ENCODE results near the gene KCNIP1.

GRCh38 chr5:170746075-170746960 is 242.5 kb downstream of the KCNIP1 start:
- no peak for TF ChIP-seq CTCF (IDR thresholded peaks at IDR 0.05)
- TF ChIP-seq POLR2A (IDR thresholded peaks at IDR 0.05), result no peak
